B cell (primary cell): ENCODE measurements around the gene NR1H3.

Source experiments
- EZH2 ChIP-seq: IDR thresholded peaks from 2 replicates; pipeline ENCODE4 v1.6.1; 2012; ENCODE audit warnings: borderline replicate concordance, low read depth, mild to moderate bottlenecking, moderate library complexity, low read length; ENCODE audit not compliant: insufficient read depth, poor library complexity, severe bottlenecking
- TF ChIP-seq, protein P1 (sequence below): fragments of 200-600 bp; IDR thresholded peaks from one replicate; pipeline ENCODE4 v1.8.0; 2022; ENCODE audit warnings: antibody characterized with exemption, mild to moderate bottlenecking

GRCh38 chr11:47268448-47269001, 10.7 kb downstream of the NR1H3 start:
- no peak for TF ChIP-seq EZH2
- TF ChIP-seq, protein P1, sequence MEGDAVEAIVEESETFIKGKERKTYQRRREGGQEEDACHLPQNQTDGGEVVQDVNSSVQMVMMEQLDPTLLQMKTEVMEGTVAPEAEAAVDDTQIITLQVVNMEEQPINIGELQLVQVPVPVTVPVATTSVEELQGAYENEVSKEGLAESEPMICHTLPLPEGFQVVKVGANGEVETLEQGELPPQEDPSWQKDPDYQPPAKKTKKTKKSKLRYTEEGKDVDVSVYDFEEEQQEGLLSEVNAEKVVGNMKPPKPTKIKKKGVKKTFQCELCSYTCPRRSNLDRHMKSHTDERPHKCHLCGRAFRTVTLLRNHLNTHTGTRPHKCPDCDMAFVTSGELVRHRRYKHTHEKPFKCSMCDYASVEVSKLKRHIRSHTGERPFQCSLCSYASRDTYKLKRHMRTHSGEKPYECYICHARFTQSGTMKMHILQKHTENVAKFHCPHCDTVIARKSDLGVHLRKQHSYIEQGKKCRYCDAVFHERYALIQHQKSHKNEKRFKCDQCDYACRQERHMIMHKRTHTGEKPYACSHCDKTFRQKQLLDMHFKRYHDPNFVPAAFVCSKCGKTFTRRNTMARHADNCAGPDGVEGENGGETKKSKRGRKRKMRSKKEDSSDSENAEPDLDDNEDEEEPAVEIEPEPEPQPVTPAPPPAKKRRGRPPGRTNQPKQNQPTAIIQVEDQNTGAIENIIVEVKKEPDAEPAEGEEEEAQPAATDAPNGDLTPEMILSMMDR, result no peak
